HK-2 (cell line): Measurements from ENCODE around the gene CIAO3.
A peak's percentile ranks its signal among the peaks of the same experiment; 100 is the strongest.

Experiments
- DNase-seq: peaks from one replicate; pipeline ENCODE4 v3.0.0-alpha.2; 2018; ENCODE audit not compliant: unreplicated experiment

CIAO3 gene

DNA sequence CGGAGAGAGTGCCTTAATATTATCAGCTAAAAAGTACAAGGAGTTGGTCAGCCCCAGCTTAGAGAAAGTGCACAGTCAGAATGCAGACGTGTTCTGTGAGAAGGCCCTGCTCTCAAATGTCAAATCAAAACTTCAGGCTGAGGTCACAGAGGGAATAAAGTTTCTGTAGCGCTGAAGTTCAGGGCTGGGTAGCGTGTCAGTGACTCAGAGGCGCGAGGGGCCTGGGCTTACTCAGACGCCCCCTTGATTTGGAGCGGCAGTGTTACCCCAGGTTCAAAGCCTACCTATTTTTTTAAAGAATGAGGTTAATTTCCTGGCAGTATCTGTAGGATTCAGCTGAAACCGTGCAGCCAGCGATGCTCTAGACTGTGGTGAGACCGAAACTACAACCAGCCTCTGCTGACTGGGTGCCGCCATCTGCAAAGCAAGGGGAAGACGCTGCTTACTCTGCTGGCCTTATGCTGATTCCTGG is 4.8 kb downstream of the CIAO3 start:
- no peak for DNase-seq

GRCh38 chr16:734981-735881 is 5.6 kb downstream of the CIAO3 start:
- DNase-seq = no peak

GRCh38 chr16:734208-734980 is 6.4 kb downstream of the CIAO3 start:
- DNase-seq = no peak

GRCh38 chr16:733382-734207 is 7.2 kb downstream of the CIAO3 start:
- no peak for DNase-seq

DNA sequence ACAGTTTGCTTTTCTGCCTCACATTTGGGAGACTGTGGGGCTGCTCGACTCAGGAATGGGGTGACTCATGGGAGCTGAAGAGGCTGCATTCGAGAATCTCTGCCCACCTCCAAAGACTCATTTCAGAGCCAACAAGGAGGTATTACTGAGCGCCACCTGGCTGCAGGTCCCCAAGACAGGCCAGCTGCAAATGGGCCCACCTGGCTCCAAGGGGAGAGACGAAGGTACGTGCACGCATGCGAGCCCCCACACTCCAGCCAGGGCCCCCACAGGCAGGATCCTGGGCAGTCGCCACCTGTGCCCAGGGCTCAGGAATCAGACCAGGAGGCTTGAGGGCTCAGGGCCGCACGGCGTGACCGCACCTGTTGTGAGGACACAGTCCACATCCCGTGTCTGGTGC is 7.9 kb downstream of the CIAO3 start:
- no peak for DNase-seq

GRCh38 chr16:732332-732731 is 8.5 kb downstream of the CIAO3 start:
- no peak for DNase-seq

DNA sequence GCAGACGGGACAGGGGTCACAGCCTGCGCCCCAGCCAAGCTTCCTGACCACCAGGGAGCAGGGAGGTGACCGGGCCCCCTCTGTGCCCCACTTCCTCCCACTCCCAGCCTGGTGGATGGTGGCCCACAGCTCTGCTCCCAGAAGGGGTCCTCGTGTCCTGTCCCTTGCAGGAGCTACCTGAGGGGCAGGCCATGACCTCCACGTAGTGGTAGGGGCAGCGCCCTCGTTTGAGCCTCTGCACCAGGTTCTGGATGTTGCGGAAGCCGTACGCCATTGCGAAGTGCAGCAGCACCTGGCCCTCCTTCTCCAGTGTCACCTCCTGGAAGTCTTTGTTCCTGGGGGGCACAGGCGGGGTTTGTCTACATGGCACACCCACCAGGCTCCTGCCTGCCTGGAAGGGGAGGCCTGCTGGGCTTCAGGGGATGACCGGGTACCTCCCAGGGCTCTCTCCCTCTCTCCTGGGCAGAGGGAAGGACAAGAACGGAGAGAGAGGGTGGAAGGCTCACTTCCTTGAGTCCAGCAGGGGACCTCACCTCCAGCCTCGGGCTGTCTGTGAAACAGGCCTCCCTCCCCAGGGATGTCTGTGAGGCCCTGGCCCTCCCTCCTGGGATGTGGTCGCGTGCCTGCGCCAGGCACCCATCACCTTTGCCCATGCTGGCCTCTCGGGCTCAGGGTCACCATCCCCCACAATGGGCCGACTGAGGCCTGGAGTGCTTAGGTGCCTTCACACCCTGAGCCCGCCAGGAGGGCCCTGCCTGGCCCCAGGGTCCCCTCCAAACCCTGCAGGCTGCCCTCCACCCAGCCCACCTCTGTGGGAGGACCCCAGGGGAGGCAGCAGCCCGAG is 9.9 kb downstream of the CIAO3 start:
- no peak for DNase-seq

- no peak for DNase-seq
Observed at GRCh38 chr16:729768-730665, 10.8 kb downstream of the CIAO3 start.

GRCh38 chr16:728890-729744 is 11.7 kb downstream of the CIAO3 start:
- no peak for DNase-seq

- DNase-seq = peak; percentile 82
Observed at GRCh38 chr16:728131-728889, 12.5 kb downstream of the CIAO3 start.

DNA sequence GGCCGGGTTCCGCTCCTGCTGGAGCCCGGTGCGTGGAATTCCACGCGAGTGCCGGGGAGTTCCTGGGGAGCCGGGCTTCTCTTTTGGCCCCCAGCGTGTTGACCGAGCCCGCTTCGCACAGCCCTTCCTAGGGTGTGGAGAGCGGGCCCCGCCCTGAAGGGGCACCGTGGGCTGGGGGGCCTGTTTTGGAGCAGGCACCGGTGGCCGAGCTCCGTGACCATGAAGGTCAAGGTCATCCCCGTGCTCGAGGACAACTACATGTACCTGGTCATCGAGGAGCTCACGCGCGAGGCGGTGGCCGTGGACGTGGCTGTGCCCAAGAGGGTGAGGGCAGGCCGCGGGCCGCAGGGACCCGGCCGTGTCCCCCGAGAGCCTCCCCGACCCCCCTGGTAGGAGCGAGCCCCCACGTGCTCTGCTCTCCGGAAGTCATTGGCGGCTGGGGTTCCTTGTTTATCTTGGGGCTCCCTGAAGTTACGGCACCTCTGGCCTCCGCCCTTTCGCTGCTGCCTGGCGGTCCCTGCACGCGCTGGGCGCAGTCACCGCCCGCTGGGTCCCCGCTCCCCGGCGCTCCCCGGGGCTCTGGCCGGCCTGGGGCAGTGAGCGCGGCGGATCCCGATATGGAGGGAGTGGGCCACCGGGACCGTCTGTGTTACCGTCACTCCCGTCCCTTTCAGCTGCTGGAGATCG is 13.4 kb downstream of the CIAO3 start:
- no peak for DNase-seq

- peak; percentile 46 for DNase-seq
Observed at GRCh38 chr16:726438-727290, 14.1 kb downstream of the CIAO3 start, which contains the start of the genes CCDC78 and HAGHL. Gene CCDC78, minus strand, starts transcription at chr16:726443. Its CDS starts 76 bp downstream, at chr16:726367. Gene HAGHL, plus strand, starts transcription at chr16:727106. Its CDS starts 404 bp downstream, at chr16:727510.

DNA sequence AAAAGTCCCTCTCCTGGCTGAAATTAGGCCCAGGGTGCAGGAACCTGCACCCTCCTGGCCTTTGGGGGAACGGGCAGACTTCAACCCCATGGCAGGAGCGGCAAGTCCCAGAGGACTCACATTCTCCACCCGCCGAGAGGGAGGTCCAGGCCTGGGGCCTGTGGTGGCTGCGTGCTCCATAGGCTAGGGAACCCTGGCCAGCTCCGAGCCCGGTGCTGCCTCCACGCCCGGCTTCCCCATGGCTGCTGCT is 14.7 kb downstream of the CIAO3 start:
- no peak for DNase-seq

DNA sequence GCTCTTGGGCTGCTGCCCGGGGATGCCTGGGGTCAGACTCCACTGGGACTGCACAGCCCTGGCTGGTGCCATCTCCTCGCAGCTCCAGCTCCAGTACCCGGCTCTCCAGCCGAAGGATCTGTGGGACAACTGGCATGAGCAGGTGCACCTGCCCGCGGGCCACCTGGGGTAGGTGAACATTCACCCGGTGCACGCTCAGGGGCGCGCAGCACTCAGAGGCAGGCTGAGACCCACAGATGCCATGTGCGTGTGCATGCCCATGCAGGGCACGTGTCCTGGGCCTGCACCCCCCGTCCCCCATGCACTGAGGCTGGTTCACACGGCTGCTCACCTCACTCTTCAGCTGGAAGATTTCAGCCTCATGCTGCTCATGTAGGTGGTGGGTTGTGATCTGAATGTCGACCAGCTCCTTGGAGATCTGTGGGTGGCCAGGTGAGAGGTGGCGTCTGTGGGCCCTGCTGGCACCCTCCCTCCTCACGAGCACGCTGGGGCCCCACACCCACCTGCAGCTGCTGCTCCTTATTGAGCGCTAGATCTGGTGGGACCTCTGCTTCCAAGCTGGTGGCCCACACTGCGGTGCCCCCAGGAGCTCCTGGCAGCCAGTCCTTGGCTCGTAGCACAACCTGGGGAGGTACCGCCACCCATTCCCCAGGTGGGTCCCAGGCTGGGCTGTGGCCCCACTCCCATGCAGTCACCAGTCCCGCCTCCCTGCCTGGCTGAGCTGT is 15.2 kb downstream of the CIAO3 start:
- DNase-seq = no peak

DNA sequence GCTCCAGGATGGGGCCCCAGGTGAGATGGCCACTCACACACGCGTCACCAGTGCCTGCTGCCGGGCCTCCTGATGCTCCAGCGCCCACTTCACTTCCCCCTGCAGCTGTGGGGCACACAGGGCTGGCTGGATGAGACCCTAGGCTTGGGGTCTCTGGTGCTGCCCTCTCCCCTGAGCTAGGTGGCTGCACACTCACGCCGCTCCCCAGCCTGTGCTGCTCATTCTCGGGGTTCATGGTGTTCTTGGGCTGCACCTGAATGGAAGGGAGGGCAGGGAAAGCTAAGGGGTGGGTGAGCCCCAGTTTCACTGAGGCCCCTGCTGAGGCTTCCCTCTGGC is 15.8 kb downstream of the CIAO3 start:
- no peak for DNase-seq
